HepG2 (cell line): ENCODE measurements around the gene AAGAB. TPM values are rescaled to one million over a fixed set of nuclear protein-coding genes. Genes with fewer than 3 reads are reported as not detected.
A peak's percentile ranks its signal among the peaks of the same experiment; 100 is the strongest.

ENCODE experiments used
- ATAC-seq: fragments of 200-7000 bp; cut with Tn5 transposase; 3 replicates; pipeline ENCODE4 v1.9.1; 2020; ENCODE audit warnings: mild to moderate bottlenecking, moderate library complexity
- BruUV-seq: library from RNA; stranded (reverse); fragments of 400-500 nt; replicated peaks from 2 replicates; lab custom pipeline; 2021; lab: Mats Ljungman, UMichigan
- CTCF ChIA-PET: fragments of 300-600 bp; formaldehyde crosslinking; extraction: SDS; loops from one replicate; lab custom pipeline; 2021; ENCODE audit warnings: low total read pairs, inconsistent platforms, low intra/inter-chr PET ratio; lab: Yijun Ruan, JAX
- POLR2A ChIA-PET: fragments of 350-600 bp; sonication (Branson Sonifier 250); formaldehyde crosslinking; loops from one replicate; lab custom pipeline; 2020; ENCODE audit warnings: antibody characterized with exemption, inconsistent platforms; lab: Yijun Ruan, JAX
- DNase-seq: peaks from one replicate; pipeline ENCODE4 v3.0.0-alpha.2; 2015; ENCODE audit warnings: low spot score
- FAIRE-seq: peaks from 3 replicates; lab custom pipeline; 2011; peaks lifted over from hg19 to GRCh38; lab: Jason Lieb, UNC
- H2AFZ ChIP-seq: one replicate; pipeline ENCODE4 v1.6.1; 2011; ENCODE audit warnings: low read length, inconsistent platforms
- H3K27ac ChIP-seq: fragments of 300-600 bp; 3 replicates; pipeline ENCODE4 v1.8.0; 2011; ENCODE audit warnings: mixed run types, mild to moderate bottlenecking, mixed read lengths, low read length, inconsistent platforms; ENCODE audit not compliant: insufficient read depth; ENCODE audit errors: extremely low read length
- H3K27me3 ChIP-seq, 2 experiments: fragments of 200-600 bp in 1 of 2; 2 replicates in 1 of 2; 3 replicates in 1 of 2; pipeline versions ENCODE4 v1.6.0 to v1.8.0; 2011; ENCODE audit warnings: low read length in 2 of 2, mild to moderate bottlenecking in 2 of 2, moderate library complexity in 2 of 2, inconsistent platforms in 1 of 2; ENCODE audit not compliant: insufficient read depth in 2 of 2, control insufficient read depth in 1 of 2
- H3K36me3 ChIP-seq, 2 experiments: fragments of 200-600 bp in 1 of 2; replicated peaks in 1 of 2; 2 replicates in 1 of 2; 3 replicates in 1 of 2; pipeline versions ENCODE4 v1.5.1 to v1.8.0; 2011; ENCODE audit warnings: low read length in 2 of 2, inconsistent platforms in 1 of 2; ENCODE audit not compliant: insufficient read depth in 2 of 2, control insufficient read depth in 1 of 2
- H3K4me1 ChIP-seq: 2 replicates; pipeline ENCODE4 v1.5.1; 2012; ENCODE audit warnings: low read length, inconsistent platforms; ENCODE audit not compliant: insufficient read depth
- H3K4me2 ChIP-seq: 2 replicates; pipeline ENCODE4 v1.6.0; 2011; ENCODE audit warnings: low read depth, low read length, inconsistent platforms
- H3K4me3 ChIP-seq, 3 experiments: fragments of 200-600 bp in 1 of 3; sonication (generic), shearing (Covaris generic) in 1 of 3; replicated peaks in 1 of 3; 2 replicates each; pipeline ENCODE4 v1.5.1; 2011 to 2016; ENCODE audit warnings: low read length in 3 of 3, inconsistent platforms in 2 of 3, low read depth in 2 of 3, mild to moderate bottlenecking in 2 of 3, control low read depth in 1 of 3, mixed read lengths in 1 of 3; ENCODE audit not compliant: insufficient read depth in 1 of 3
- H3K79me2 ChIP-seq: one replicate; pipeline ENCODE4 v1.6.1; 2011; ENCODE audit warnings: low read length, inconsistent platforms; ENCODE audit not compliant: insufficient read depth
- H3K9ac ChIP-seq: 2 replicates; pipeline ENCODE4 v1.6.0; 2011; ENCODE audit warnings: mild to moderate bottlenecking, low read depth, low read length, inconsistent platforms; ENCODE audit not compliant: insufficient read depth
- H3K9me3 ChIP-seq: 2 replicates; pipeline ENCODE4 v1.5.1; 2012; ENCODE audit warnings: mild to moderate bottlenecking, low read length
- H4K20me1 ChIP-seq: 2 replicates; pipeline ENCODE4 v1.6.0; 2011; ENCODE audit warnings: inconsistent platforms, mild to moderate bottlenecking, low read length, moderate library complexity; ENCODE audit not compliant: insufficient read depth
- ATF4 ChIP-seq, 2 experiments: fragments of 450-650 bp in 1 of 2; sonication (generic) in 1 of 2; formaldehyde crosslinking; IDR thresholded peaks; 2 replicates each; pipeline versions ENCODE4 v1.5.0 to v1.8.0; 2020 to 2022; ENCODE audit warnings: mild to moderate bottlenecking in 1 of 2, missing genetic modification reagents in 1 of 2
- MIXL1 ChIP-seq: IDR thresholded peaks from 2 replicates; pipeline ENCODE4 v1.6.1; 2016
- NPAS2 ChIP-seq: sonication (generic); formaldehyde crosslinking; IDR thresholded peaks from 2 replicates; pipeline ENCODE4 v1.8.0; 2022; ENCODE audit warnings: mild to moderate bottlenecking, missing genetic modification reagents, borderline replicate concordance
- PAF1 ChIP-seq: IDR thresholded peaks from 2 replicates; pipeline ENCODE4 v1.6.1; 2016; ENCODE audit warnings: missing genetic modification reagents, missing compliant biosample characterization
- POLR2G ChIP-seq: fragments of 200-400 bp; formaldehyde crosslinking; IDR thresholded peaks from 2 replicates; pipeline ENCODE4 v1.6.1; 2018; ENCODE audit warnings: mild to moderate bottlenecking, low read depth, low read length, moderate library complexity
- RBM22 ChIP-seq: fragments of 200-400 bp; formaldehyde crosslinking; optimal IDR thresholded peaks from 2 replicates; pipeline ENCODE3; 2017; ENCODE audit warnings: mild to moderate bottlenecking, low read length, moderate library complexity
- RCOR2 ChIP-seq: IDR thresholded peaks from 2 replicates; pipeline ENCODE4 v1.6.1; 2016; ENCODE audit warnings: missing biosample characterization, missing genetic modification reagents
- ZBTB25 ChIP-seq: IDR thresholded peaks from 2 replicates; pipeline ENCODE4 v1.6.1; 2018; ENCODE audit warnings: missing genetic modification reagents
- WGBS: methylation state at CpG from one replicate; pipeline ENCODE4 v1.1.6; 2017; ENCODE audit warnings: low lambda C conversion rate; 5-methylcytosine and 5-hydroxymethylcytosine counted together
- in situ Hi-C: cut with HindIII; loops from 2 replicates; pipeline ENCODE4 v1.10.0; 2017; ENCODE audit warnings: low pct_unique_long_range_greater_than_20kb; ENCODE audit not compliant: extremely low pct_ligation_motif_present
- intact Hi-C: fragments of 100-400 bp; cut with micrococcal nuclease; formaldehyde crosslinking; loops from one replicate; pipeline ENCODE4 v1.10.0; 2022; ENCODE audit not compliant: unreplicated experiment
- polyA plus RNA-seq, 8 experiments: library from polyadenylated mRNA; depleted of rRNA in 3 of 8; stranded (reverse) in 7 of 8; unstranded in 1 of 8; fragments of >200 nt; fragmentation: Illumina TruSeq in 4 of 8; extraction: Trizol in 4 of 8; gene quantifications; 2 replicates each; pipeline versions ENCODE4 v1.2.1 to v1.2.3, GENCODE V29; 2011 to 2016; ENCODE audit warnings: low read depth in 4 of 8, missing spikeins in 1 of 8, mixed read lengths in 1 of 8; ENCODE audit not compliant: insufficient read depth in 1 of 8
- total RNA-seq, 5 experiments: library from RNA; depleted of rRNA; stranded (reverse); fragments of >200 nt; fragmentation: Illumina TruSeq; extraction: Trizol; gene quantifications; 2 replicates each; pipeline ENCODE4 v1.2.3, GENCODE V29; 2016; ENCODE audit warnings: low read depth in 1 of 5

The AAGAB gene
- total and polyA plus RNA-seq, 2 of the 13 experiments (the other 11 are each of a cell fraction or from before 2014, with no cell fraction given), result 8.0 to 34.9 TPM

- Histone ChIP-seq H3K27ac (no peak overlapping the region), H3K27me3 (no peaks in the 10 kb centered on the region), H3K4me2 (no peak overlapping the region), H3K9ac (no peak overlapping the region), H3K79me2 (no peaks in the 10 kb centered on the region), H3K4me3 (no peak overlapping the region), H2AFZ (no peak overlapping the region), H3K9me3 (no peaks in the 10 kb centered on the region), H4K20me1 (no peaks in the 10 kb centered on the region), H3K36me3 (peaks cover 2 to 4% of the 10 kb centered on the region in 2 experiments; a peak in 3 of 5 replicates), H3K4me1 (peaks cover 15% of the 10 kb centered on the region)
- FAIRE-seq (no peak), ATAC-seq (no peak), DNase-seq (no peak)
- intact Hi-C loops, result no loop called here
- BruUV-seq, result no TSS peak
- TF ChIP-seq NPAS2 (CRISPR knock-in tag) (0 out of 2 replicates have a peak, but pooled peaks have one; percentile 35), ZBTB25 (CRISPR knock-in tag) (no peak), RCOR2 (CRISPR knock-in tag) (no peak), POLR2G (0 out of 2 replicates have a peak, but pooled peaks have one; percentile 6), ATF4 (CRISPR knock-in tag; IDR thresholded peaks at IDR 0.05) (no peak)
- ChIA-PET CTCF (no interaction called here), POLR2A (no interaction called here)
- in situ Hi-C loops, result no loop called here
- 96% methylated on average over 2 of the region's 2 CpGs for WGBS
Observed at GRCh38 chr15:67197364-67197695, 57.1 kb downstream of the AAGAB start.

- no peaks in the 10 kb centered on the region for H3K9me3 ChIP-seq
- DNase-seq (no peak), ATAC-seq (peak; percentile 16), FAIRE-seq (no peak)
- no peaks in the 10 kb centered on the region for H3K79me2 ChIP-seq
- POLR2A ChIA-PET, result no interaction called here
- in situ Hi-C loops, result no loop called here
- no peaks in the 10 kb centered on the region for H4K20me1 ChIP-seq
- CTCF ChIA-PET, result no interaction called here
- no peak overlapping the region for H3K4me2 ChIP-seq
- H3K27me3 ChIP-seq, result no peaks in the 10 kb centered on the region
- H2AFZ ChIP-seq, result no peak overlapping the region
- H3K36me3 ChIP-seq, result peaks cover 7 to 8% of the 10 kb centered on the region in 2 experiments; a peak in 3 of 5 replicates
- WGBS, result 94% methylated on average over 8 of the region's 8 CpGs
- no peak overlapping the region for H3K27ac ChIP-seq
- TF ChIP-seq MIXL1 (CRISPR knock-in tag) (no peak), PAF1 (CRISPR knock-in tag) (0 out of 2 replicates have a peak, but pooled peaks have one; percentile 23), POLR2G (peak; percentile 38; the same call in 1 of the 2 replicates), RBM22 (peak; percentile 71)
- no TSS peak for BruUV-seq
- no peak overlapping the region for H3K9ac ChIP-seq
- H3K4me3 ChIP-seq, result no peak overlapping the region
- H3K4me1 ChIP-seq, result peaks cover 14% of the 10 kb centered on the region
- intact Hi-C loops, result no loop called here
Observed at GRCh38 chr15:67196672-67197363, 57.6 kb downstream of the AAGAB start.
